Measurements from ENCODE around the gene MRPS22.

- no peak for TF ChIP-seq CTCF (conservative IDR thresholded peaks at IDR 0.05)
- no peak for TF ChIP-seq ZFX (IDR thresholded peaks at IDR 0.05)
Measured at GRCh38 chr3:139320551-139321309, 23.1 kb upstream of the MRPS22 start.
